Effector memory CD4-positive, alpha-beta T cell (primary cell): ENCODE measurements around the gene NSMCE1.
"Not testable (repeated sequence)": the region's sequence is repeated elsewhere in the genome, so short reads cannot be mapped to it uniquely, and the experiment has no call there.

Source experiments
- DNase-seq, 3 donors: peaks; one replicate each; pipeline ENCODE4 v3.0.0-alpha.2; 2020
- H3K27ac ChIP-seq: 2 replicates; pipeline ENCODE4 v1.7.0; 2013; ENCODE audit warnings: mild to moderate bottlenecking, low read length, moderate library complexity; ENCODE audit not compliant: insufficient read depth, poor library complexity, severe bottlenecking
- H3K27me3 ChIP-seq: replicated peaks from 2 replicates; pipeline ENCODE4 v1.7.0; 2013; ENCODE audit warnings: mild to moderate bottlenecking, low read length; ENCODE audit not compliant: insufficient read depth, control insufficient read depth, poor library complexity, severe bottlenecking
- H3K36me3 ChIP-seq: 2 replicates; pipeline ENCODE4 v1.7.0; 2013; ENCODE audit warnings: mild to moderate bottlenecking, low read length, moderate library complexity; ENCODE audit not compliant: control insufficient read depth, insufficient read depth
- H3K4me1 ChIP-seq: 2 replicates; pipeline ENCODE4 v1.7.0; 2013; ENCODE audit warnings: low read length, mild to moderate bottlenecking; ENCODE audit not compliant: control insufficient read depth, insufficient read depth, poor library complexity, severe bottlenecking
- H3K4me3 ChIP-seq: 2 replicates; pipeline ENCODE4 v1.7.0; 2013; ENCODE audit warnings: low read length, low read depth, mild to moderate bottlenecking; ENCODE audit not compliant: insufficient read depth, poor library complexity, severe bottlenecking
- H3K9me3 ChIP-seq: 2 replicates; pipeline ENCODE4 v1.7.0; 2013; ENCODE audit warnings: mild to moderate bottlenecking, low read length, moderate library complexity; ENCODE audit not compliant: control insufficient read depth

Gene NSMCE1

GRCh38 chr16:27272697-27273096 is 4.1 kb upstream of the NSMCE1 start:
- not testable (repeated sequence) for H3K4me1 ChIP-seq, H3K4me3 ChIP-seq, H3K27ac ChIP-seq, DNase-seq, H3K9me3 ChIP-seq, H3K36me3 ChIP-seq, H3K27me3 ChIP-seq

DNA sequence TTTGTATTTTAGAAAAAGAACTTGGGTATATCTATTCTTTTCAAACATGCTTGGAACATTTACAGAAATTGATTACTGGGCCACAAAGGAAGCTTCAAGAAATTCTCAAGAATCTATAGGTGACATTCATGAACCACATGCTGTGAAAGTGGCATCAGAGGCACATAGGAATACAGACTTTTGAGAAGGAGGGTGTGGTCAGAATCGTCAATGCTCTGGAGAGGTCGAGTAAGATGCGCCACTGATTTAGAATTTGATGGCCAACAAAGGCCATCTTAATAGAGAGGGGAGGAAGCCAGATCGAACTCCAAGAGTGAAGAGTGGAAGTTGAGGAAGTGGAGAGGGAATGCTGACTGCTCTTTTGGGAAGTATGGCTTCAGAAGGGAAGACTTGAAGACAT is 3.5 kb upstream of the NSMCE1 start:
- H3K9me3 ChIP-seq = no peaks in the 10 kb centered on the region
- H3K27ac ChIP-seq = no peak overlapping the region
- H3K4me3 ChIP-seq = no peak overlapping the region
- no peaks in the 10 kb centered on the region for H3K27me3 ChIP-seq
- no peak for DNase-seq
- peaks cover 12% of the 10 kb centered on the region for H3K4me1 ChIP-seq
- no peaks in the 10 kb centered on the region for H3K36me3 ChIP-seq

DNA sequence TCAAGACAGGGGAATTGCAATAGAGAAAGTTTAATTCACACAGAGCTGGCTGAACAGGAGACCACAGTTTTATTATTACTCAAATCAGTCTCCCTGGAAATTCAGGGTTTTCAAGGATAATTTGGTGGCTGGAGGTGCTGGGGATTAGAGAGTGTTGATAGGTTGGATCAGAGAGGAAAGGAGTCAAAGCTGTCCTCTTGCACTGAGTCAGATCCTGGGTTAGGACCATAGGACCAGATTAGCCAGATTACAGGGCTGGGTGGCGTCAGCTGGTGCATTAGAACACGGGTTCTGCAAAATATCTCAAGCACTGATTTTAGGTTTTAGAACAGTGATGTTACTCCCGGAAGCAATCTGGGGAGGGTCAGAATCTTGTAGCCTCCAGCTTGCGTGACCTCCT is 1.8 kb upstream of the NSMCE1 start:
- no peaks in the 10 kb centered on the region for H3K36me3 ChIP-seq
- H3K4me3 ChIP-seq = no peak overlapping the region
- no peaks in the 10 kb centered on the region for H3K9me3 ChIP-seq
- peaks cover 12% of the 10 kb centered on the region for H3K4me1 ChIP-seq
- no peaks in the 10 kb centered on the region for H3K27me3 ChIP-seq
- H3K27ac ChIP-seq = no peak overlapping the region
- DNase-seq = no peak

DNA sequence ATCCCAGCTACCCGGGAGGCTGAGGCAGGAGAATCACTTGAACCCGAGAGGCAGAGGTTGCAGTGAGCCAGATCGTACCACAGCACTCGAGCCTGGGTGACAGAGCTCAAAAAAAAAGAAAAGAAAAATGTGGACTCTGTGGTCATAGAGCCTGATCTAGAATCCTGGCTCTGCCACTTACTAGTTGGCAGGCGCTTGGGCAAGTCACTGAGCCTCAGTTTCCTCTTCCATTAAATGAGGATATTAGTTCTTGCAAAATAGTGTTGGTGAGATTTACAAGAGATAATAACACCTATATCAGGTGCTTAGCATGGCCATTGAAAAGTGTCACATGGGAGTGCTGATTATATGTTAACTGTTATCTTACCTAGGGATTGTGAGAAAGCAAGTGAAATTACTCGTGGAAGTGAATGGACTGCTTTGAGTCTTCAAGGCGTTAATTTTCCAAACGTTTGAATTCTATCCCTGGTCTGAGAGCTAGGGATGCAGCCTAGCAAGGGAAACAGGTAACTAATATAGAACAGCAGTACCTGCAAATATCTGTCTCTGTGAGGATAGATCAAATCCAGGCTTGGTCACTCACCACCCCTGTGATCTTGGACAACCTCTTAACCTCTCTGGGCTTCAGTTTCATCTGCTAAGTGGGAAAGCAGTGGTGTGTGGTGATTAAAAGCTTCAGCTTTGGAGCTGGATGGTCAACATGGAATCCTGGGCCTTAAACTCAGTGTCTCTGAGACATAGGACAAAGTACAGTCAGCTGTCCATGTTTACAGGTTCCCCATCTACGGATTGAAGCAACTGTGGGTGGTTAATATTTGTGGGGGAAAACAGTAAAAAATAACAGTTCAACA is 953 bp upstream of the NSMCE1 start:
- Histone ChIP-seq H3K27me3 (no peaks in the 10 kb centered on the region), H3K9me3 (no peaks in the 10 kb centered on the region), H3K4me3 (peak overlapping the region; percentile 64), H3K4me1 (peaks cover 12% of the 10 kb centered on the region), H3K27ac (peak overlapping the region; percentile 82), H3K36me3 (no peaks in the 10 kb centered on the region)
- no peak for DNase-seq

GRCh38 chr16:27267037-27267677 is 1.4 kb downstream of the NSMCE1 start:
- H3K9me3 ChIP-seq = no peaks in the 10 kb centered on the region
- no peak for DNase-seq
- no peaks in the 10 kb centered on the region for H3K36me3 ChIP-seq
- no peak overlapping the region for H3K27ac ChIP-seq
- no peaks in the 10 kb centered on the region for H3K27me3 ChIP-seq
- H3K4me1 ChIP-seq = peaks cover 12% of the 10 kb centered on the region
- no peak overlapping the region for H3K4me3 ChIP-seq

DNA sequence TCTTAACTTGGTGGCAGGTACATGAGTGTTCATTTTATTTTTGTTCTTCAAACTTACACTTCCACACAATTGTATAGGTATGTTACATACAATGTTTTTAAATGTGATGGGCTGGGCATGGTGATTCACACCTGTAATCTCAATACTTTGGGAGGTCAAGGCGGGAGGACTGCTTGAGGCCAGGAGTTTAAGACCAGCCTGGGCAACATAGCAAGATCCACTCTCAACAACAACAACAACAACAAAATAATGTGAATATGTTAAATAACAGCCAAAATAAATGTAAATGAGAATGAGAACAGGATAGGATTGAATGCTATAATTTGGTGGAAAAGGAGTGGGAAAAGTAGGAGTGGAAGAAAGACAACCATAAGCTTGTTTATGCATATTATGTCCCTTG is 2.6 kb downstream of the NSMCE1 start:
- H3K36me3 ChIP-seq = no peaks in the 10 kb centered on the region
- H3K9me3 ChIP-seq = no peaks in the 10 kb centered on the region
- no peak overlapping the region for H3K4me3 ChIP-seq
- DNase-seq = no peak
- no peaks in the 10 kb centered on the region for H3K27me3 ChIP-seq
- H3K27ac ChIP-seq = no peak overlapping the region
- H3K4me1 ChIP-seq = peaks cover 12% of the 10 kb centered on the region

GRCh38 chr16:27264151-27264550 is 4.4 kb downstream of the NSMCE1 start:
- Histone ChIP-seq H3K36me3 (no peaks in the 10 kb centered on the region), H3K4me3 (no peak overlapping the region), H3K27ac (no peak overlapping the region), H3K4me1 (peaks cover 7% of the 10 kb centered on the region), H3K27me3 (no peaks in the 10 kb centered on the region), H3K9me3 (no peaks in the 10 kb centered on the region)
- no peak for DNase-seq

DNA sequence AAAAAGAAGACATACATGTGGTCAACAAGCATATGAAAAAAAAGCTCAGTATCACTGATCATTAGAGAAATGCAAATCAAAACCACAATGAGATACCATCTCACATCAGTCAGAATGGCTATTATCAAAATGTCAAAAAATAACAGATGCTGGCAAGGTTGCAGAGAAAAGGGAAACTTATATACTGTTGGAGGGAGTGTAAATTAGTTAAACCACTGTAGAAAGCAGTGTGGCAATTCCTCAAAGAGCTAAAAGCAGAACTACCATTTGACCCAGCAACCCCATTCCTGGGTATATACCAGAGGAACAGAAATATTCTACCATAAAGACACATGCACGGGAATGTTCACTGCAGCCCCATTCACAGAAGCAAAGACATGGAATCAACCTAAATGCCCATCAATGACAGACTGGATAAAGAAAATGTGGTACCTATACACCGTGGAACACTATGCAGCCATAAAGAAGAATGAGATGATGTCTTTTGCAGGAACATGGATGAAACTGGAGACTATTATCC is 5.6 kb downstream of the NSMCE1 start:
- DNase-seq, H3K4me1 ChIP-seq, H3K4me3 ChIP-seq, H3K27ac ChIP-seq, H3K9me3 ChIP-seq, H3K27me3 ChIP-seq, H3K36me3 ChIP-seq: not testable (repeated sequence)

GRCh38 chr16:27259710-27260109 is 8.9 kb downstream of the NSMCE1 start:
- H3K36me3 ChIP-seq = peaks cover 6% of the 10 kb centered on the region
- H3K4me1 ChIP-seq = no peaks in the 10 kb centered on the region
- no peak for DNase-seq
- no peak overlapping the region for H3K4me3 ChIP-seq
- no peak overlapping the region for H3K27ac ChIP-seq
- H3K9me3 ChIP-seq = no peaks in the 10 kb centered on the region
- H3K27me3 ChIP-seq = no peaks in the 10 kb centered on the region

DNA sequence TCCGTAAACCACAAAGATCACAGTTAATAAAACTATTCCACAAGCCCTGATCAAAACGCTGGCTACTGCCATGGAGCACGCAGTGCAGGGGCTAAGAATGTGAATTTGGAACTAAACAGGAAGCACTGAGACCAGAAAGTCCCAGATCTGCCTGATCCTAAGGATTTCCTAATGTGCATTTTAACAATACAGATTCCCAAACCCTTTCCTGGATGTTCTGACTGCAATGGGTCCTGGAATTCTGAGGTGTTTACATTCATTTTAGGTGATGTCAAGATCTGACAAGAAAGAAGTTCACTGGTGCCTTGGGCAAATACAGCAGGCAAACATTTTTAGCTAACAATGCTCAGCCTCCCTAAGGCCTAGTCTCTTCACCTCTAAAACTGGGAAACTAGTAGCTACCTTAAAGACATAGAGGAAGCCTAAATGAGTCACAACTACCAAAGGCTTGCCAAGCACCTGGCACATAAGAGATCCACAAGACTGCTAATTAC is 10.3 kb downstream of the NSMCE1 start:
- no peak for DNase-seq

More for the DNA sequence above, 10.3 kb downstream of the NSMCE1 start:
- Histone ChIP-seq H3K27me3 (no peaks in the 10 kb centered on the region), H3K4me1 (peaks cover 3% of the 10 kb centered on the region), H3K36me3 (peaks cover 6% of the 10 kb centered on the region), H3K27ac (no peak overlapping the region), H3K4me3 (no peak overlapping the region), H3K9me3 (no peaks in the 10 kb centered on the region)
